ENCODE data around the gene DUS1L.

DNA sequence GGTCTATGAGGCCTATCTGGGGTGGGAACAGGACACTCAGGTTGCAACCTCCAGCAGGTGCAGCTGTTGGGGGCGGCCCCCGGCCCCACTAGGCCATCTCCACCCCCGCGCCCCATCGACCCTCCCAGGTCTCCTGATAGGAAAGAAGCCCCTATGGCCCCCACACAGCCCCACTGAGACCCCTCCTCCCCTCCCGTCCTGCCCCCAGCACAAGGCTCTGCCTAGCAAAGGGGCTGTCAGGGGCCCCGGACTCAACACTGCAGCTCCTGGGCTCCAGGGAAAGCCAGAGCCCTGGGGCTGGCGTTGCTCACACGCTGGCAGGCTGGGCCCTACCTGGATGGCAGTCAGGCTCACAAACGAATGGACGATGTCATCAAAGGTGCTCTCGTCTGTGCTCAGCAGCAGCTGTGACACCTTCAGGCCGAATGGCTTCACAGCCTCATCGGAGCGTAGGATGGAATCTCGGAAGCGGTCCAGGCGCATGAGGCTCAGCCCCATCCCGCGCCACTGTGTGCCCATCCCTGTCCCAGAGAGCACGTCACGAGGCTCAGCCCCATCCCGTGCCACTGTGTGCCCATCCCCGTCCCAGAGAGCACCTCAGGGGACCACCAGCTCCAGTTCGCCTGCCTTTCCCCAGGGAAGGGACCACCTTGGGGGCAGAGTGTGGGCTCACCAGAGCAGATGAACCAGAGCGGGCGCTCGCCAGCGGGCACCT lies 25.1 kb upstream of the DUS1L start:
- peak; percentile 37; the same call in 1 of the 2 replicates for TF ChIP-seq POLR2AphosphoS5 (IDR thresholded peaks at IDR 0.05; ENCODE audit: low read depth)
- TF ChIP-seq, protein P1, sequence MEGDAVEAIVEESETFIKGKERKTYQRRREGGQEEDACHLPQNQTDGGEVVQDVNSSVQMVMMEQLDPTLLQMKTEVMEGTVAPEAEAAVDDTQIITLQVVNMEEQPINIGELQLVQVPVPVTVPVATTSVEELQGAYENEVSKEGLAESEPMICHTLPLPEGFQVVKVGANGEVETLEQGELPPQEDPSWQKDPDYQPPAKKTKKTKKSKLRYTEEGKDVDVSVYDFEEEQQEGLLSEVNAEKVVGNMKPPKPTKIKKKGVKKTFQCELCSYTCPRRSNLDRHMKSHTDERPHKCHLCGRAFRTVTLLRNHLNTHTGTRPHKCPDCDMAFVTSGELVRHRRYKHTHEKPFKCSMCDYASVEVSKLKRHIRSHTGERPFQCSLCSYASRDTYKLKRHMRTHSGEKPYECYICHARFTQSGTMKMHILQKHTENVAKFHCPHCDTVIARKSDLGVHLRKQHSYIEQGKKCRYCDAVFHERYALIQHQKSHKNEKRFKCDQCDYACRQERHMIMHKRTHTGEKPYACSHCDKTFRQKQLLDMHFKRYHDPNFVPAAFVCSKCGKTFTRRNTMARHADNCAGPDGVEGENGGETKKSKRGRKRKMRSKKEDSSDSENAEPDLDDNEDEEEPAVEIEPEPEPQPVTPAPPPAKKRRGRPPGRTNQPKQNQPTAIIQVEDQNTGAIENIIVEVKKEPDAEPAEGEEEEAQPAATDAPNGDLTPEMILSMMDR (conservative IDR thresholded peaks at IDR 0.05; ENCODE audit: low read depth in 2 of 2) = no peak
- TF ChIP-seq EZH2phosphoT487 (IDR thresholded peaks at IDR 0.05; ENCODE audit: unreplicated experiment) = no peak
- TF ChIP-seq, protein P2, sequence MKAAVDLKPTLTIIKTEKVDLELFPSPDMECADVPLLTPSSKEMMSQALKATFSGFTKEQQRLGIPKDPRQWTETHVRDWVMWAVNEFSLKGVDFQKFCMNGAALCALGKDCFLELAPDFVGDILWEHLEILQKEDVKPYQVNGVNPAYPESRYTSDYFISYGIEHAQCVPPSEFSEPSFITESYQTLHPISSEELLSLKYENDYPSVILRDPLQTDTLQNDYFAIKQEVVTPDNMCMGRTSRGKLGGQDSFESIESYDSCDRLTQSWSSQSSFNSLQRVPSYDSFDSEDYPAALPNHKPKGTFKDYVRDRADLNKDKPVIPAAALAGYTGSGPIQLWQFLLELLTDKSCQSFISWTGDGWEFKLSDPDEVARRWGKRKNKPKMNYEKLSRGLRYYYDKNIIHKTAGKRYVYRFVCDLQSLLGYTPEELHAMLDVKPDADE (IDR thresholded peaks at IDR 0.05) = no peak
- no peak for TF ChIP-seq EZH2 (IDR thresholded peaks at IDR 0.05; ENCODE audit: low read depth, unreplicated experiment)
- TF ChIP-seq, protein P3, sequence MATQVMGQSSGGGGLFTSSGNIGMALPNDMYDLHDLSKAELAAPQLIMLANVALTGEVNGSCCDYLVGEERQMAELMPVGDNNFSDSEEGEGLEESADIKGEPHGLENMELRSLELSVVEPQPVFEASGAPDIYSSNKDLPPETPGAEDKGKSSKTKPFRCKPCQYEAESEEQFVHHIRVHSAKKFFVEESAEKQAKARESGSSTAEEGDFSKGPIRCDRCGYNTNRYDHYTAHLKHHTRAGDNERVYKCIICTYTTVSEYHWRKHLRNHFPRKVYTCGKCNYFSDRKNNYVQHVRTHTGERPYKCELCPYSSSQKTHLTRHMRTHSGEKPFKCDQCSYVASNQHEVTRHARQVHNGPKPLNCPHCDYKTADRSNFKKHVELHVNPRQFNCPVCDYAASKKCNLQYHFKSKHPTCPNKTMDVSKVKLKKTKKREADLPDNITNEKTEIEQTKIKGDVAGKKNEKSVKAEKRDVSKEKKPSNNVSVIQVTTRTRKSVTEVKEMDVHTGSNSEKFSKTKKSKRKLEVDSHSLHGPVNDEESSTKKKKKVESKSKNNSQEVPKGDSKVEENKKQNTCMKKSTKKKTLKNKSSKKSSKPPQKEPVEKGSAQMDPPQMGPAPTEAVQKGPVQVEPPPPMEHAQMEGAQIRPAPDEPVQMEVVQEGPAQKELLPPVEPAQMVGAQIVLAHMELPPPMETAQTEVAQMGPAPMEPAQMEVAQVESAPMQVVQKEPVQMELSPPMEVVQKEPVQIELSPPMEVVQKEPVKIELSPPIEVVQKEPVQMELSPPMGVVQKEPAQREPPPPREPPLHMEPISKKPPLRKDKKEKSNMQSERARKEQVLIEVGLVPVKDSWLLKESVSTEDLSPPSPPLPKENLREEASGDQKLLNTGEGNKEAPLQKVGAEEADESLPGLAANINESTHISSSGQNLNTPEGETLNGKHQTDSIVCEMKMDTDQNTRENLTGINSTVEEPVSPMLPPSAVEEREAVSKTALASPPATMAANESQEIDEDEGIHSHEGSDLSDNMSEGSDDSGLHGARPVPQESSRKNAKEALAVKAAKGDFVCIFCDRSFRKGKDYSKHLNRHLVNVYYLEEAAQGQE (IDR thresholded peaks at IDR 0.05; ENCODE audit: unreplicated experiment) = no peak

Data from GM23338 (cell line).